ENCODE results near the gene CRIM1.

Gene CRIM1

DNA sequence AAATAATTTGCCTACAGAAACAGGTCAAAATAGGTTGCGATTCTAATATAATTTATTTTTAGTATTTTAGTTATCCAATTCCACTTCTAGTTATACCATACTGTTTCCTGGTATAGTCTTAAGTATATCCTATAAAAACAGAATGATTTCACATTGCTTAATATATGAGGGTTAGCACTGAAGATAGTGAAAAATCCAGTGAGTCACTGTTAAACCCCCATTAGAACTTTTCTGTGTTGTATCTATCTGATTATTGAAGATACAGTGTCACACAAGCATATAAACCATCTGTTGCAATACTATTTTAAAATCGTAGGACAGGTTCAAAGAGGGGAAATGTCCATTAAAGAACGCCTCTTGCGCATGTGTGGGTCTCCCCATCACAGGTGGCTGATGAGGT is 132.4 kb downstream of the CRIM1 start:
- TF ChIP-seq, protein P1, sequence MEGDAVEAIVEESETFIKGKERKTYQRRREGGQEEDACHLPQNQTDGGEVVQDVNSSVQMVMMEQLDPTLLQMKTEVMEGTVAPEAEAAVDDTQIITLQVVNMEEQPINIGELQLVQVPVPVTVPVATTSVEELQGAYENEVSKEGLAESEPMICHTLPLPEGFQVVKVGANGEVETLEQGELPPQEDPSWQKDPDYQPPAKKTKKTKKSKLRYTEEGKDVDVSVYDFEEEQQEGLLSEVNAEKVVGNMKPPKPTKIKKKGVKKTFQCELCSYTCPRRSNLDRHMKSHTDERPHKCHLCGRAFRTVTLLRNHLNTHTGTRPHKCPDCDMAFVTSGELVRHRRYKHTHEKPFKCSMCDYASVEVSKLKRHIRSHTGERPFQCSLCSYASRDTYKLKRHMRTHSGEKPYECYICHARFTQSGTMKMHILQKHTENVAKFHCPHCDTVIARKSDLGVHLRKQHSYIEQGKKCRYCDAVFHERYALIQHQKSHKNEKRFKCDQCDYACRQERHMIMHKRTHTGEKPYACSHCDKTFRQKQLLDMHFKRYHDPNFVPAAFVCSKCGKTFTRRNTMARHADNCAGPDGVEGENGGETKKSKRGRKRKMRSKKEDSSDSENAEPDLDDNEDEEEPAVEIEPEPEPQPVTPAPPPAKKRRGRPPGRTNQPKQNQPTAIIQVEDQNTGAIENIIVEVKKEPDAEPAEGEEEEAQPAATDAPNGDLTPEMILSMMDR (IDR thresholded peaks at IDR 0.05; ENCODE audit: control insufficient read depth, extremely low read depth, insufficient read depth): no peak
- no peak overlapping the region for H3K4me3 ChIP-seq (ENCODE audit: low read depth, low read length)
- no peak for DNase-seq (ENCODE audit: low read depth)

DNA sequence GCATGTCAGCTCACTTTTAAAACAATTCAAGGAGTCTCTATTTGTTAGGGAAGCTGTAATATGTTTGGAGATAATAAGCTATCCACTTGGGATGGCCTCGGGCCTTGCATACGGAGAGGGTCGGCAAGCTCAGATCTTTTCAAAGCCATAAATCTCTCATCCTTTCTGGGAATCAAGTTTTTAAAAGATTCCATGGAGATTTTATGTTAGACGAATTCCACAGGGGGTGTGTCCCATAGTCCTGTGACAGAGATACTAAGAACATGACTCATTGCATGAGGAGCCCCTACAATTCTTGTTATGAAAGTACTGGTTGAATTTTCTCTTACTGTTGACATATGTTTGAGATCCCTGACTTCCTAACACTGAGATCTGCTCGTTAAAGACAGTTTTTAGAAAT is 133.7 kb downstream of the CRIM1 start:
- H3K4me3 ChIP-seq (ENCODE audit: low read depth, low read length): no peak overlapping the region
- TF ChIP-seq, protein P1 (IDR thresholded peaks at IDR 0.05; ENCODE audit: control insufficient read depth, extremely low read depth, insufficient read depth): no peak
- no peak for DNase-seq (ENCODE audit: low read depth)

DNA sequence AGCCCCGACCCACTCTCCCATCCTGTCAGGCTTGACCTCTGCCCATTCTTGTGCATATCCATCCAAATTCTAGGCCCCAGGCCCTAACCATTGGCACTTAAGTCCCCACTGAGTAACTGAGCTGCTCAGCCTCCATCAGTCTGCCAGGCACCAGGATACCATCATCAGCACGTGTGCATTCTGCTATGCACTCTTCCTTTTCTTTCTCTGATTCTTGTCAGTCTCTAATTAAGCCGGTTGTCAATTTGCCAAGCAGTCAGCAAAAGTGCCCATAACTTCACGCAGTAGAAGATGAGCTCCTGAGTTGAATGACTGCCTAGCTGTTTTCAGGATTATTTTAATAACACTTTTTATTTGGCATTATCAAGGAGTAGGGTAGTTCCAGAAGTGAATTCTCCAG is 135.2 kb downstream of the CRIM1 start:
- no peak overlapping the region for H3K4me3 ChIP-seq (ENCODE audit: low read depth, low read length)
- TF ChIP-seq, protein P1 (IDR thresholded peaks at IDR 0.05; ENCODE audit: control insufficient read depth, extremely low read depth, insufficient read depth): no peak
- DNase-seq (ENCODE audit: low read depth): no peak

DNA sequence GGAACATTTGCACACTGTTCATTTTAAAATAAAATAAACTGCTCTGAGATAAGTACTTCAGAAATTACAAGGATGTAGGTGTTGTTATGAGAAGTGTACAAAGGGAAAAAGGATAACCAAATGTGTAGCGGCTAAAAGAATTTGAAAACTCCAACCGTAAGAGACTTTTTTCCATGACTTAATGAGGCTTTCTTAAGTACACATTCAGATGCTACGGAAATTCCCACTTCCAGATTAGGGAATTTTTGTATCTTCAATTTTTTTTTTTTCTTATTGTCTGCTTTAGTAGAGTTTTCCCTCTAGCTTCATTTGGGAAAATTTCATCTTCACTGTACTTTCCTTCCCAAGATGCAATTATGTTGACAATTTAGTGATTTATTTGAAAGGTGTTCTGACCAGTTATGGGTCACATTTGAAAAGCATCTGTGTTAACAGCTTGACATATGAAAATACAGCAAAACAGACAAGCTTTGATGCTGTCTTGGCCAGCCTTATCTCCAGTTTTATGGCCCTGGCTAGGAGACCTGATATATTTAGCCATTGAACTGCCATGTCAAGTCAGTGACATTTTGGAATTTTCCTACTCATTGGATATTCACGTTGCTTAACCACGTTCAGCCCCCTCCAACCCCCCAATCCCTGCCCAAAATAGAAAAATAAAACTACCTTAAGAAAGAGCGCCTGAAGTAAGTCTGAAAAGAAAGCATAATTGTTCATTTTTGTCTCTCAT is 136.8 kb downstream of the CRIM1 start:
- TF ChIP-seq, protein P1 (IDR thresholded peaks at IDR 0.05; ENCODE audit: control insufficient read depth, extremely low read depth, insufficient read depth): no peak
- DNase-seq (ENCODE audit: low read depth): no peak
- H3K4me3 ChIP-seq (ENCODE audit: low read depth, low read length): no peak overlapping the region

DNA sequence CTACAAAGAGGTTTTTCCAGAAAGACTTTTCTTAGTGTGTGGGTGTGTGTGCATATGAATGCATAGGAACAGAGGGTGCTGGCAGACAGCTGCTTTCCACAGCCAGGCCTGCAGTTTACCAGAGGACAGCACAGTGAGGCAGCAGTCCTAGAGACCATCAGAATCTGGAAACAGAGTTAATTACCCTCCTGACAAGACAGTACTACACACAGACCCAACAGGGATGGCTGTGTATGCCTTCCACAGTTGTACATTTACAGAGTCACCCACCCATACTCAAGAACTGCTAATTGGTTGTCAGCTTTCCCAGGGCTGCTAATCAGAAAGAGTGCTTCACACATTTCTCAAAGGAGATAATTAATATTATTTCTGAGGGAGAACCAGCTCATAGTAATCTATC is 137.7 kb downstream of the CRIM1 start:
- no peak for DNase-seq (ENCODE audit: low read depth)
- H3K4me3 ChIP-seq (ENCODE audit: low read depth, low read length): no peak overlapping the region
- TF ChIP-seq, protein P1 (IDR thresholded peaks at IDR 0.05; ENCODE audit: control insufficient read depth, extremely low read depth, insufficient read depth): no peak

DNA sequence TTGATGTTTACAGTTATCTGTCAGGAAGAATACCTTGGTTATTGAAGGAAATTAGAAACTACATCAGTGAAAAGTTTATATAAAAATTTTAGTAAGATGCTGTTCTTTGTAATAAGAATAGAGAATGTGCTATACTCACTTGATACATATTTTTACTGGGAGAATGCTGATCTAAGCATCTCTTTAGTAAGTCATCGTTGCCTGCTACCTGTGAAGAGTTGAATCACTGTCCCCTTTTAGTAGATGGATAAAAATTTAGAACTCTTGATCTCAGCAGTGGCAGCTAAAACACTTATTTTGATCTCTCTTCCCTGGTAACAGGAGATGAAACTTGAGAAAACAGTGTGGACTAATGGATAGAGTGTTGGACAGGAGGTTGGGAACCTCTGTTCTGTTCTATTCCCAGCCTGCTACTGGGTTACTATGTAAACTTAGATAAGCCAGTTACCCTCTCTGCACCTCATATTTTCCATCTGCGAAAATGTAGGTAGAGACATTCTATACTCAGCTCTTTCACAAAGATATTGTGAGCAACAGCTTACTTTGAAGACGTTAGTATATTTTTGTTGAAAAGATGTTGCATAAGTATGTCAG is 142.1 kb downstream of the CRIM1 start:
- DNase-seq (ENCODE audit: low read depth): no peak
- TF ChIP-seq, protein P1 (IDR thresholded peaks at IDR 0.05; ENCODE audit: control insufficient read depth, extremely low read depth, insufficient read depth): no peak
- no peak overlapping the region for H3K4me3 ChIP-seq (ENCODE audit: low read depth, low read length)

All from LNCaP clone FGC (cell line).